Fibroblast of pulmonary artery (primary cell): ENCODE data around the gene PAM16.

Source experiments
- DNase-seq: peaks from one replicate; pipeline ENCODE4 v3.0.0-alpha.2; 2010; ENCODE audit warnings: low read depth
- H3K4me3 ChIP-seq: replicated peaks from 2 replicates; pipeline ENCODE4 v1.5.1; 2011; ENCODE audit warnings: low read depth, mild to moderate bottlenecking, control low read depth, low read length, moderate library complexity
- TF ChIP-seq, protein P1 (sequence below): IDR thresholded peaks from 2 replicates; pipeline ENCODE4 v1.5.1; 2011; ENCODE audit warnings: mild to moderate bottlenecking, control low read depth, low read length, inconsistent platforms; ENCODE audit errors: missing control alignments

PAM16 gene

DNA sequence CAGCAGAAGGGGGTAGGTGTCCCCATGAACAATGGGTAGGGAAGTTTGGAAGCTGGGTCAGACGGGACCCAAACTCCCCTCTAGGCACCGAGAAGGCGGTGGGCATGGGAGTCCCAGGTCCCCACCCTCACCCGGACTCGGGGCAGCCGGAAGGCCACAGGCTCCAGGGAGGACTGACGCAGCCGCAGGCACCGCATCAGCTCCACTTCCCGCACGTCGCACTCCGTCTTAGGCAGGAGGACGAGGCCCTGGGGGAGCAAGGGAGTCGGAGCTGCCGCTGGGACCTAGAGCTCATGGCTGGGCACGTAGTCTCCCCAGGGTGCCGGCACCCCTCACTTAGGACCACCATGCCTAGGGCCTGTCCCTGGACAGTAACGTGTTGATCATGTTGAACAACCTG is 7.1 kb upstream of the PAM16 start:
- no peak overlapping the region for H3K4me3 ChIP-seq
- TF ChIP-seq, protein P1, sequence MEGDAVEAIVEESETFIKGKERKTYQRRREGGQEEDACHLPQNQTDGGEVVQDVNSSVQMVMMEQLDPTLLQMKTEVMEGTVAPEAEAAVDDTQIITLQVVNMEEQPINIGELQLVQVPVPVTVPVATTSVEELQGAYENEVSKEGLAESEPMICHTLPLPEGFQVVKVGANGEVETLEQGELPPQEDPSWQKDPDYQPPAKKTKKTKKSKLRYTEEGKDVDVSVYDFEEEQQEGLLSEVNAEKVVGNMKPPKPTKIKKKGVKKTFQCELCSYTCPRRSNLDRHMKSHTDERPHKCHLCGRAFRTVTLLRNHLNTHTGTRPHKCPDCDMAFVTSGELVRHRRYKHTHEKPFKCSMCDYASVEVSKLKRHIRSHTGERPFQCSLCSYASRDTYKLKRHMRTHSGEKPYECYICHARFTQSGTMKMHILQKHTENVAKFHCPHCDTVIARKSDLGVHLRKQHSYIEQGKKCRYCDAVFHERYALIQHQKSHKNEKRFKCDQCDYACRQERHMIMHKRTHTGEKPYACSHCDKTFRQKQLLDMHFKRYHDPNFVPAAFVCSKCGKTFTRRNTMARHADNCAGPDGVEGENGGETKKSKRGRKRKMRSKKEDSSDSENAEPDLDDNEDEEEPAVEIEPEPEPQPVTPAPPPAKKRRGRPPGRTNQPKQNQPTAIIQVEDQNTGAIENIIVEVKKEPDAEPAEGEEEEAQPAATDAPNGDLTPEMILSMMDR = no peak
- DNase-seq = no peak

DNA sequence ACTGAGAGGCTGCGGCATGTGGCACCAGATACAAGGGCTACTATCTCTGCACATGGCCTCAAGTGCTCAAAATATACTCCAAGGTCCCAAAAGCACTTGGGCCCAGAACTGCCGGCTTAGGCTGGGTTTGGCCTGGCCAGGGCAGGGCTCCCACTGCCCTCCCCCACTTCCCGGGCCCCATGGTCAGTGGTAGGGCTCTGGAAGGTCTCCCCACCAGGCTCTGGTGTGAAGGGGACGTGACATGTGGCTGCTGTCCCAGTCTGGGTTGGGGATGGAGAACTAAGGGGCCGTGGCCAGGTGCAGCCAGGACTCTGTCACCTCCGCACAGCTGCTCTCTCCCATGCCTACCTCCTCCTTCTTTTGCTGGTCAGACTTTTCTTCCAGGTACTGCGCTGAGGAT is 5.7 kb upstream of the PAM16 start:
- TF ChIP-seq, protein P1 = no peak
- H3K4me3 ChIP-seq = no peak overlapping the region

DNA sequence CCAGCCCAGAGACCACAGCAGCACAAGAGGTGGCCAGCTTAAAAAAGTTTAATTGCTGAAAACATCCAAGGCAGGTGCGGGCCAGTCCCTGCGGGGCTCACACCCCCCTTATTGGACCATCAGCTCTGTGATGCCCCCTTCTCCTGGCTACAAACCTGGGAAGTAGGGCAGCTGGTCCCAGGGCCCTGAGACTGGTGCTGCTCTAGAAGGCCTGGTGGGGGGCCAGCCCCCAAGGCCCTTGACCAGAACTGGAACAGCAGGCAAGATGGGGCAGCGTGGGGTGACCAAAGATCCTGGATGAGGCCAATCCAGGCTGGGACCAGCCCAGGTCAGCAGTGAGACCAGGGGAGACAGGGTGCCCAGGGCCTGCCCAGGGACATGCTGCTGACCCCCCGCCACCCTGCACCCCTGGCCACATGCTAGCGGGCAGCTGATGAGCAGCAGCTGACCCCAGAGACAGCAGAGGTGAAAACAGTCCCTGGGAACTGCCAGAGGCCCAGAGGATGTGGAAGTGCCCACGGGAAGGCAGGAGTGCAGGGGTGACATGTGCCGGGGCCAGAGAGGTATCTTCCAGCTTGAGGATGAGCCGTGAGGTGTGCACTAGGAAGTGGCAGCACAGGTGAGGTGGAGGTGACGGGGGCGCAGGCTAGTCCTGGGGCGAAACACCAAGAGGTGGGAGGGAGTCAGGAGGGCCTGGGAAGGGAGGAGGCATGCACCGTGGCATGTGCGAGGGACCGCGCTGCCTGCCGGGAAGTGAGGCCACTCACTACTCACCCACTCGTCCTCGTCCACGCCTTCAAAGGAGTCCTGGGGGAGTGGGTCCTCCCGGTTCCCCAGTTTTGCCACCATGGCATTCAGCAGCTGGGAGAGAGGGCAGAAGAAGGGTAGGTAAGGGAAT is 3.6 kb upstream of the PAM16 start:
- DNase-seq = no peak
- TF ChIP-seq, protein P1 = no peak
- H3K4me3 ChIP-seq = no peak overlapping the region

More for the DNA sequence above, 5.7 kb upstream of the PAM16 start:
- no peak for DNase-seq

DNA sequence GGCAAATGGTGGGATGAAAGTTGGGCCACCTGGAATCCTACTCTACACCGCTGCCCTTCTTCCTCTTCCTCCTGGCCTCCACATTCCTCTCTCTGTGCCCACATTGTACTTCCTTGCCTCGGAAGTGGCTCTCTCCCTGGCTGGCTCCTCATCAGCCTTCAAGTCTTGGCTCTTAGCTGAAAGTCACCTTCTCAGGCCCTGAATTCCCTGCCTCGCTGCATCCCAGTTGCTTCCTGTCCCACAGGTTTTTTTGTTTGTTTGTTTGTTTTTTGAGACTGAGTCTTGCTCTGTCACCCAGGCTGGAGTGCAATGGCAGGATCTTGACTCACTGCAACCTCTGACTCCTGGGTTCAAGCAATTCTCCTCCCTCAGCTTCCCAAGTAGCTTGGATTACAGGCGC is 2.6 kb upstream of the PAM16 start:
- DNase-seq = no peak
- TF ChIP-seq, protein P1 = no peak
- no peak overlapping the region for H3K4me3 ChIP-seq

DNA sequence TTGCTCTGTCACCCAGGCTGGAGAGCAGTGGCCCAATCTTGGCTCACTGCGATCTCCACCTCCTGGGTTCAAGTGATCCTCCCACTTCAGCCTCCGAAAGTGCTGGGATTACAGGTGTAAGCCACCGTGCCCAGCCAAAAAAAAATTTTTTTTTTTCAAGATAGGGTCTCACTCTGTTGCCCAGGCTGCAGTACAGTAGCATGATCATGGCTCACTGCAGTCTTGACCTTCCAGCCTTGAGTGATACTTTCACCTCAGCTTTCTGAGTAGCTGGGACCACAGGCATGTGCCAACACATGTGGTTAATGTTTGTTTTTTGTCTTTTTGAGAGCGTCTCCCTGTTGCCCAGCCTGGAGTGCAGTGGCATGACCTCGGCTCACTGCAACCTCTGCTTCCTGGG is 1.7 kb upstream of the PAM16 start:
- H3K4me3 ChIP-seq = no peak overlapping the region
- TF ChIP-seq, protein P1 = no peak
- no peak for DNase-seq

DNA sequence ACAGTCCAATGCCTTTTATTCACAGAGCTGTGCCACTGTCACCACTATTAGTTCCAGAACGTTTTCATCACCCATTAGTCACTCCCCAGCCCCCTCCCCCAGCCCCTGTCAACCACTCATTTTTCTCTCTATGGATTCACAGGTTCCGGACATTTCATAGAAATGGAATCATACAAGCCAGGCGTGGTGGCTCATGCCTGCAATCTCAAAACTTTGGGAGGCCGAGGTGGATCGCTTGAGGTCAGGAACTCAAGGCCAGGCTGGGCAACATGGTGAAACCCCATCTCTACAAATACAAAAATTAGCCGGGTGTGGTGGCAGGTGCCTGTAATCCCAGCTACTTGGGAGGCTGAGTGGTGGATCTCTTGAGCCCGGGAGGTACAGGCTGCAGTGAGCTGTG is 759 bp upstream of the PAM16 start:
- TF ChIP-seq, protein P1 = no peak
- no peak overlapping the region for H3K4me3 ChIP-seq
- no peak for DNase-seq

DNA sequence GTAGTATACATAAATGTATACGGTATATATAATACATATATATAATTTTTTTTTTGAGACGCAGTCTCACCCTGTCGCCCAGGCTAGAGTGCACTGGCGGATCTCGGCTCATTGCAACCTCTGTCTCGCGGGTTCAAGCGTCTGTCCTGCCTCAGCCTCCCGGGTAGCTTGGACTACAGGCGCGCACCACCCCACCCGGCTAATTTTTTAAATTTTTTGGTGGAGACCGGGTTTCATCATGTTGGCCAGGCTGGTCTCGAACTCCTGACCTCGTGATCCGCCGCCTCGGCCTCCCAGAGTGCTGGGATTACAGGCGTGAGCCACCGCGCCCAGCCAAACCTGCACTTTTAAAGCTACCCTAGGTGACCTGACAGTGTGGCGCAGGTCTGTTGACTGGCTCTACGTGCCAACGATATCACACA is 745 bp downstream of the PAM16 start:
- H3K4me3 ChIP-seq = peak overlapping the region; percentile 82
- DNase-seq = no peak
- TF ChIP-seq, protein P1 = no peak
